Uterus (tissue), 2 donors: Measurements from ENCODE around the gene XIRP2.

Source experiments
- CTCF ChIP-seq, 4 experiments: fragments of 200-600 bp in 2 of 4; fragments of 450-650 bp in 2 of 4; sonication (generic) in 2 of 4; IDR thresholded peaks; one replicate each; pipeline ENCODE4 v1.5.1; 2016 to 2019; ENCODE audit warnings: antibody characterized with exemption in 4 of 4, mild to moderate bottlenecking in 2 of 4, moderate library complexity in 1 of 4
- POLR2A ChIP-seq, 2 donors: fragments of 450-650 bp; IDR thresholded peaks; one replicate each; pipeline ENCODE4 v1.6.1; 2016; ENCODE audit warnings: antibody characterized with exemption in 2 of 2, mild to moderate bottlenecking in 1 of 2, moderate library complexity in 1 of 2

- no peak for TF ChIP-seq POLR2A (IDR thresholded peaks at IDR 0.05)
- no peak for TF ChIP-seq CTCF (IDR thresholded peaks at IDR 0.05)
Observed at GRCh38 chr2:166891727-166892126, 3.4 kb downstream of the XIRP2 start.
